ENCODE results near the gene FDXACB1.
A peak's percentile ranks its signal among the peaks of the same experiment; 100 is the strongest.

Gene FDXACB1

GRCh38 chr11:111834432-111835163 is 44.4 kb downstream of the FDXACB1 start:
- Mint-ChIP-seq H3K36me3 (ENCODE audit: low read depth) (peaks cover 35% of the 10 kb centered on the region), H3K4me3 (no peak overlapping the region), H3K4me1 (no peaks in the 10 kb centered on the region), H3K27me3 (ENCODE audit: low read depth) (no peaks in the 10 kb centered on the region), H3K27ac (peak overlapping the region in 1 of 3 experiments; percentile 14), H3K9me3 (no peaks in the 10 kb centered on the region)
- TF ChIP-seq, protein P1, sequence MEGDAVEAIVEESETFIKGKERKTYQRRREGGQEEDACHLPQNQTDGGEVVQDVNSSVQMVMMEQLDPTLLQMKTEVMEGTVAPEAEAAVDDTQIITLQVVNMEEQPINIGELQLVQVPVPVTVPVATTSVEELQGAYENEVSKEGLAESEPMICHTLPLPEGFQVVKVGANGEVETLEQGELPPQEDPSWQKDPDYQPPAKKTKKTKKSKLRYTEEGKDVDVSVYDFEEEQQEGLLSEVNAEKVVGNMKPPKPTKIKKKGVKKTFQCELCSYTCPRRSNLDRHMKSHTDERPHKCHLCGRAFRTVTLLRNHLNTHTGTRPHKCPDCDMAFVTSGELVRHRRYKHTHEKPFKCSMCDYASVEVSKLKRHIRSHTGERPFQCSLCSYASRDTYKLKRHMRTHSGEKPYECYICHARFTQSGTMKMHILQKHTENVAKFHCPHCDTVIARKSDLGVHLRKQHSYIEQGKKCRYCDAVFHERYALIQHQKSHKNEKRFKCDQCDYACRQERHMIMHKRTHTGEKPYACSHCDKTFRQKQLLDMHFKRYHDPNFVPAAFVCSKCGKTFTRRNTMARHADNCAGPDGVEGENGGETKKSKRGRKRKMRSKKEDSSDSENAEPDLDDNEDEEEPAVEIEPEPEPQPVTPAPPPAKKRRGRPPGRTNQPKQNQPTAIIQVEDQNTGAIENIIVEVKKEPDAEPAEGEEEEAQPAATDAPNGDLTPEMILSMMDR (IDR thresholded peaks at IDR 0.05; ENCODE audit: unreplicated experiment in 3 of 3), result no peak

DNA sequence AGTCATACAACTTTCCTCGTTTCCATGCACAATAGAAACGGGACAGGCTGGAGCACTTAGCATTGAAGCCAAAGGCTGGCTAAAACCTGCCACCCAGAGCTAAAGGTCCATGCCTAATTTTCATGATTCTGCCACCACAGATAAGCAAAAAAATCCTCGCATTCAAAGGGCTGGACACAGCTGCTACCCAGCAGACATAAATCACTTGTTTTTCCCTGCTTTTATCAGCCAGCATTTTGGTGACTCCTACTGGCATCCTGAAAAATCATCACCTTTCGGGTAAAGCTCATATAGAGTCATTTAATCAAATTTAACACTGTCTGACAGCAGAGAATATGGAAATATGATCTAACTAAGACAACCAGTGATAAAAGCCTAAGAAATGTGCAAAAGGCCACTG is 45.4 kb downstream of the FDXACB1 start:
- no peak overlapping the region for H3K27ac Mint-ChIP-seq
- no peaks in the 10 kb centered on the region for H3K9me3 Mint-ChIP-seq
- H3K4me3 Mint-ChIP-seq, result no peak overlapping the region
- H3K27me3 Mint-ChIP-seq (ENCODE audit: low read depth), result no peaks in the 10 kb centered on the region
- TF ChIP-seq, protein P1 (IDR thresholded peaks at IDR 0.05; ENCODE audit: unreplicated experiment in 3 of 3), result no peak
- H3K4me1 Mint-ChIP-seq, result no peaks in the 10 kb centered on the region
- peaks cover 41% of the 10 kb centered on the region for H3K36me3 Mint-ChIP-seq (ENCODE audit: low read depth)

- Mint-ChIP-seq H3K27me3 (ENCODE audit: low read depth) (no peaks in the 10 kb centered on the region), H3K27ac (no peak overlapping the region), H3K4me1 (peaks cover 8% of the 10 kb centered on the region), H3K36me3 (ENCODE audit: low read depth) (peaks cover 37% of the 10 kb centered on the region), H3K9me3 (no peaks in the 10 kb centered on the region), H3K4me3 (no peak overlapping the region)
- TF ChIP-seq, protein P1 (IDR thresholded peaks at IDR 0.05; ENCODE audit: unreplicated experiment in 3 of 3), result no peak
Measured at GRCh38 chr11:111829185-111829968, 49.6 kb downstream of the FDXACB1 start.

DNA sequence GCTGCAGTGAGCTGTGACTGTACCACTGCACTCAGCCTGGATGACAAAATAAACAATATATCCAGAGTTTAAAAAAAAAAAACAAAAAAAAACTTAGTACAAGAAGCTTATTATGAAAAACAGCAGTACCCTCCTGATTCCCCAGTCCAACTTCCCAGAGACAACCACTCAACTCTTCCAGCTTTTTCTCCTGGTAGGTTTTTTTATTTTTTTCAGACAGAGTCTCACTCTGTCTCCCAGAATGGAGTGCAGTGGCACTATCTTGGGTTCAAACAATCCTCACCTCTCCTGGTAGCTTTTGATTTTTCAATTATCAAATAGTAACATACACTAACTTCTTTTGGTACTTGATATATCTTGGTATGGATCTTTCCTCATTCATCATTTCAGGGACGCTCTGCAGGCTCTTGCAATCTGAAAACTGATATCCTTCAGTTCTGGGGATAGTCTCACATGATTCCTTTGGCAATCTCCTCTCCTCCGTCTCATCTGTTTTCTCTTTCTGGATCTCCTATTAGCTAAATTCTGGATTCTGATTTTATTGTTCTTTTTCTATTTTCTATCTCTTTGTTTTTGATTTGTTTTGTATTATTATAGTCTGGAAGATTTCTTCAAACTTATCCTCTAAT is 52.5 kb downstream of the FDXACB1 start:
- Mint-ChIP-seq H3K9me3 (no peaks in the 10 kb centered on the region), H3K4me3 (no peak overlapping the region), H3K27me3 (ENCODE audit: low read depth) (no peaks in the 10 kb centered on the region), H3K4me1 (peaks cover 8% of the 10 kb centered on the region), H3K27ac (no peak overlapping the region), H3K36me3 (ENCODE audit: low read depth) (peaks cover 33% of the 10 kb centered on the region)
- TF ChIP-seq, protein P1 (IDR thresholded peaks at IDR 0.05; ENCODE audit: unreplicated experiment in 3 of 3), result no peak

Data from nephron (organoid).